Measurements from ENCODE around the gene DPF3.

- no peak for TF ChIP-seq CTCF (IDR thresholded peaks at IDR 0.05)
- no peak for TF ChIP-seq POLR2A (IDR thresholded peaks at IDR 0.05)
- no peak for TF ChIP-seq POLR2AphosphoS5 (IDR thresholded peaks at IDR 0.05)
These were observed 65.3 kb downstream of the DPF3 start for GRCh38 chr14:72828604-72829003.

Measured in prostate gland (tissue), 2 donors.